Measurements from ENCODE around the gene SLC17A7.

SLC17A7 gene

DNA sequence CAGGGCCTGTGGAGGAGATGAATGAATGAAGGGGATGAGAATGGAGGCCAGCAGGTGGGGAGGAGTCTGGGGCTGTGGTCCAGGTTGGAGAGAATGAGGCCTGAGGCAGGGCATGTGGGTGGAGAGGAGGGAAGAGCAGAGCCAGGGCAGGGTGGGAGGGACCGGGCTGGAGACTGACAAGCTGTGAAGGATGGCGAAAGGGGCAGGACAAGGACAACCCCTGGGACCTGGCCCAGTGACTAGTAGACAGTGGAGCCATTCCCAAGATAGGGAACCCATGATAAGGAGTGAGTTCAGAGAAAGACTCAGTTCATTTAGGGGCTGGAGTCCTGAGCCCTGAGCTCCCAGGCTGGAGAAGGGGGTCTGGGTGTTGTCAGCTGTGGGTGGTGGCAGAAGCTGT lies 21.1 kb downstream of the SLC17A7 start:
- DNase-seq: no peak
- Histone ChIP-seq H3K27me3 (peaks cover 48% of the 10 kb centered on the region), H3K36me3 (no peaks in the 10 kb centered on the region), H3K9me3 (no peaks in the 10 kb centered on the region), H3K4me1 (peaks cover 14% of the 10 kb centered on the region), H3K4me3 (ENCODE audit: low read depth, low read length) (no peak overlapping the region)
- TF ChIP-seq, protein P1, sequence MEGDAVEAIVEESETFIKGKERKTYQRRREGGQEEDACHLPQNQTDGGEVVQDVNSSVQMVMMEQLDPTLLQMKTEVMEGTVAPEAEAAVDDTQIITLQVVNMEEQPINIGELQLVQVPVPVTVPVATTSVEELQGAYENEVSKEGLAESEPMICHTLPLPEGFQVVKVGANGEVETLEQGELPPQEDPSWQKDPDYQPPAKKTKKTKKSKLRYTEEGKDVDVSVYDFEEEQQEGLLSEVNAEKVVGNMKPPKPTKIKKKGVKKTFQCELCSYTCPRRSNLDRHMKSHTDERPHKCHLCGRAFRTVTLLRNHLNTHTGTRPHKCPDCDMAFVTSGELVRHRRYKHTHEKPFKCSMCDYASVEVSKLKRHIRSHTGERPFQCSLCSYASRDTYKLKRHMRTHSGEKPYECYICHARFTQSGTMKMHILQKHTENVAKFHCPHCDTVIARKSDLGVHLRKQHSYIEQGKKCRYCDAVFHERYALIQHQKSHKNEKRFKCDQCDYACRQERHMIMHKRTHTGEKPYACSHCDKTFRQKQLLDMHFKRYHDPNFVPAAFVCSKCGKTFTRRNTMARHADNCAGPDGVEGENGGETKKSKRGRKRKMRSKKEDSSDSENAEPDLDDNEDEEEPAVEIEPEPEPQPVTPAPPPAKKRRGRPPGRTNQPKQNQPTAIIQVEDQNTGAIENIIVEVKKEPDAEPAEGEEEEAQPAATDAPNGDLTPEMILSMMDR (IDR thresholded peaks at IDR 0.05; ENCODE audit: low read depth, low read length): no peak

DNA sequence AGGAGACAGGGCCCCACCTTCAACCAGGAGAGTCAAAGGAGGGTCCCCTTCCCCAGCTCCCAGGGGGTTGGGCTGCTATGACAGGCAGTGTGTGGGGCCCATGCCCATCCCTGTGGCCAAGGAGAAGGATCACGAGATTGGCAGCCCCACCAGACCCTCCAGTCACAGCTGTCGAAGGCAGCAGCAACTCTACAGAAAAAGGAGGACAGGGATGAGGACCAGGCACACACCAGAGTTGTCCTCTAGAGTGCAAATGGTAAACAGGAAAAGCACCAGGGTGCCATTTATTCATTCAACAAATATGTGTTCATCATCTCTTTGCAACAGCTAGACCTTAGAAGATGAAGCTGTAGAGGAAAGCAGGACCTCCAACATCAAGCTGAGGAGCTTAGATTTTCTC lies 22.2 kb downstream of the SLC17A7 start:
- Histone ChIP-seq H3K27me3 (peaks cover 38% of the 10 kb centered on the region), H3K36me3 (no peaks in the 10 kb centered on the region), H3K4me1 (peaks cover 21% of the 10 kb centered on the region), H3K9me3 (no peaks in the 10 kb centered on the region), H3K4me3 (ENCODE audit: low read depth, low read length) (no peak overlapping the region)
- TF ChIP-seq, protein P1 (IDR thresholded peaks at IDR 0.05; ENCODE audit: low read depth, low read length): no peak
- DNase-seq: no peak

DNA sequence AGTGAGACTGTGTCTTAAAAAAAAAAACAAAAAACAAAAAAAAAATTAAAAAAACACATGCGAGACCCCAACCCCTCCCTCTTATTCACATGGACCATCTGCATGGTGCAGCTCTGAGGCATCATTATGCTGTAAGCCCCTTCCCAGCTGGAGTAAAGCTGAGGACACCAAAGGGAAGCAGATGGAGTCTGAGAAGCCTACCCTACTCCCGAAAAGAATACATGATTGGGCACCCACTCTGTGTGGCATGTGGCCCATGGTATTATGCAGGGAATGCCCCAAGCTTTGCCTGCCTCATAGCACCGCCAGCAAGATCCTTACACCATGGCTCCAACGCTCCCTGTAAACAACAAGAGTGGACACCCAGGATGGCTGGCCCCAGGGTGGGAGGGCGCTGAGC lies 22.8 kb downstream of the SLC17A7 start:
- Histone ChIP-seq H3K4me1 (peaks cover 25% of the 10 kb centered on the region), H3K27me3 (peaks cover 31% of the 10 kb centered on the region), H3K36me3 (no peaks in the 10 kb centered on the region), H3K4me3 (ENCODE audit: low read depth, low read length) (no peak overlapping the region), H3K9me3 (no peaks in the 10 kb centered on the region)
- DNase-seq: no peak
- TF ChIP-seq, protein P1 (IDR thresholded peaks at IDR 0.05; ENCODE audit: low read depth, low read length): no peak

DNA sequence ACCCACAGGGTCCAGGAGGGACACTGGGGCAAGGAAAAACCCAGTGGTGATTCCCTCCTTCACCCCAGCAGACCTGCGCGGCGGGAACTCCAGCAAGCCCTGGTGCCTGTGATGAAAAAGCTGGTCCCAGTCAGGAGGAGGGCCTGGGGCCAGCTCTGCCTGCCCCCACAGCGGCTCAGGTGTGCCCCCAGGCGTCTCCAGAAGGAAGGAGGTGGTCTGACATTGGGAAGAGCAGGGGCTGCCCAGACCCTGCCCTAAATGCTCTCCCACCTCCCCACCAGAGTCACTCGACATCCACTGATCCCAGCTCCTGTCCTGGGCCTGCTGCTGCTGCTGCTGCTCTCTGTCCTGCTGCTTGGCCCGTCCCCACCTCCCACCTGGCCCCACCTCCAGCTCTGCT lies 24.2 kb downstream of the SLC17A7 start:
- Histone ChIP-seq H3K27me3 (peaks cover 17% of the 10 kb centered on the region), H3K4me1 (peaks cover 30% of the 10 kb centered on the region), H3K4me3 (ENCODE audit: low read depth, low read length) (no peak overlapping the region), H3K9me3 (no peaks in the 10 kb centered on the region), H3K36me3 (no peaks in the 10 kb centered on the region)
- no peak for DNase-seq
- TF ChIP-seq, protein P1 (IDR thresholded peaks at IDR 0.05; ENCODE audit: low read depth, low read length): no peak

DNA sequence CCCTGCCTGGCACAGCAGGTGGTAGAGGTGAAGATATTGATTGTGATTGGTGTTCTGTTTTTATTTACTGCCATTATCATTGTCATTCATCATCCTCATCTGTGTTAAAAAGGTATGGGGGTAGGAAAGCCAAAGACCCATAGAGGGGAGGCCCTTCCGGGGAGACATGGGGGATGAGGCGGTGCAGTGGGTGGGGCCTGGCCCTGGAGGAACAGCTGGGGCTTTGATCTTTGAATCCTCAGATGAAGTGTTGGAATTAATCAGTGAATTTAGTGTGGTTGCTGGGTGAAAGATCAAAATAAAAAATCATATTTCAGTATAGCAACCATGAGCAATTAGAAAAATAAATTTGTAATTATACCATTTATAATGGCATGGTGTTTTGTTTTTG lies 25.5 kb downstream of the SLC17A7 start:
- Histone ChIP-seq H3K9me3 (no peaks in the 10 kb centered on the region), H3K36me3 (no peaks in the 10 kb centered on the region), H3K4me3 (ENCODE audit: low read depth, low read length) (no peak overlapping the region), H3K27me3 (peaks cover 5% of the 10 kb centered on the region), H3K4me1 (peaks cover 23% of the 10 kb centered on the region)
- DNase-seq: no peak
- TF ChIP-seq, protein P1 (IDR thresholded peaks at IDR 0.05; ENCODE audit: low read depth, low read length): no peak

DNA sequence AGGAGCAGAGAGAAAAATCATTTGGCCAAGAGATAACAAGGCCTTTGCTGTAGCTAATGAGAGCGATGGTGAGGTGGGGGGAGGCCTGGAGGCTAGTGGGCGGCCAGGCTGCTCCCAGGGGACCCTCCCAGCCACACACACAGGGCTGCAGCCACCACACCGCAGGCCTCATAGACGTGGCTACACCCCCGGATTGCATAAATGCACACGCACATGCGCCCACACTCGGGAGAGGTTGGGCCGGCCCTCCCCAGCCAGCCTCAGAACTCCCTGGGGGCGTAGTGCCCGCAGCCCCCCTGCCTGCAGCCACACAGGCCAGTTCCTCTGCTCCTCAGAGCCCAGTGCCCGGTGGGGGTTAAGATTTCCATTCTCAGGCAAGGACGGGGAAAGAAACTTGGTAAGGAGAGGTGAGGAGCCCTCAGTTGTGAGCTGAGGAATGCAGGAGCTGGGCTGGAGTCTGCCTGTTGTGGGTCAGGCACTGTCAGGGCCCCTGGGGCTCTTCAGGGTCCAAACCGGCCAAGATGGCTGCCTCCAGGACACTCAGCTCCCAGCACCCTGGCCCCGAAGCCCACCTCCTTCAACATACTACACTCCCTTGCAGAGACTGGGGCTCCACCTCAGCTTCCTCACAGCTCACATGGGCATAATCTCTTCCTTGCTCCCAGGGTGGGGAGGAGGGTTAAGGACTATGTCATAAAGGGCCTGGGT lies 26.1 kb downstream of the SLC17A7 start:
- H3K4me3 ChIP-seq (ENCODE audit: low read depth, low read length): no peak overlapping the region
- peaks cover 19% of the 10 kb centered on the region for H3K4me1 ChIP-seq
- peak; percentile 64 for DNase-seq
- H3K9me3 ChIP-seq: no peaks in the 10 kb centered on the region
- H3K36me3 ChIP-seq: no peaks in the 10 kb centered on the region
- TF ChIP-seq, protein P1 (IDR thresholded peaks at IDR 0.05; ENCODE audit: low read depth, low read length): no peak
- H3K27me3 ChIP-seq: peaks cover 4% of the 10 kb centered on the region; the same call in 1 of the 2 replicates

Data from BE2C (cell line).